PC-3 (cell line): Measurements from ENCODE around the gene HES7. TPM values are rescaled to one million over a fixed set of nuclear protein-coding genes. Genes with fewer than 3 reads are reported as not detected.

Source experiments
- ATAC-seq: fragments of 200-7000 bp; cut with Tn5 transposase; 2 replicates; pipeline ENCODE4 v1.9.1; 2020; ENCODE audit warnings: mild to moderate bottlenecking, moderate library complexity
- BruUV-seq: library from RNA; stranded (reverse); fragments of 400-500 nt; replicated peaks from 2 replicates; lab custom pipeline; 2021; lab: Mats Ljungman, UMichigan
- CTCF ChIA-PET: fragments of 300-600 bp; sonication (Branson Sonifier 250); formaldehyde crosslinking; loops from one replicate; lab custom pipeline; 2022; ENCODE audit warnings: antibody characterized with exemption; lab: Charles Lee
- POLR2A ChIA-PET: fragments of 300-600 bp; sonication (Branson Sonifier 250); formaldehyde crosslinking; loops from one replicate; lab custom pipeline; 2022; ENCODE audit warnings: antibody characterized with exemption; ENCODE audit not compliant: unreplicated experiment; lab: Charles Lee
- DNase-seq: peaks from one replicate; pipeline ENCODE4 v3.0.0-alpha.2; 2015
- H2AFZ ChIP-seq: fragments of 300-600 bp; sonication (generic); 2 replicates; pipeline ENCODE4 v1.6.0; 2016; ENCODE audit warnings: antibody characterized with exemption, low read length
- H3F3A ChIP-seq: fragments of 300-600 bp; sonication (generic); one replicate; pipeline ENCODE4 v1.6.0; 2017; ENCODE audit warnings: antibody characterized with exemption, low read length, control low read depth, mild to moderate bottlenecking; ENCODE audit not compliant: unreplicated experiment
- H3K27ac ChIP-seq: fragments of 300-600 bp; sonication (generic); 2 replicates; pipeline ENCODE4 v1.5.1; 2016; ENCODE audit warnings: mild to moderate bottlenecking, low read length
- H3K27me3 ChIP-seq: fragments of 300-600 bp; sonication (generic); 2 replicates; pipeline ENCODE4 v1.6.1; 2016; ENCODE audit warnings: low read length, mixed read lengths
- H3K36me3 ChIP-seq: fragments of 300-600 bp; sonication (generic); 2 replicates; pipeline ENCODE4 v1.6.1; 2016; ENCODE audit warnings: low read depth, mixed run types, low read length, mixed read lengths
- H3K4me1 ChIP-seq: fragments of 300-600 bp; sonication (generic); 2 replicates; pipeline ENCODE4 v1.5.1; 2016; ENCODE audit warnings: low read length; ENCODE audit not compliant: insufficient read depth
- H3K4me2 ChIP-seq: fragments of 300-600 bp; sonication (generic); 2 replicates; pipeline ENCODE4 v1.6.0; 2016; ENCODE audit warnings: low read length
- H3K4me3 ChIP-seq: fragments of 300-600 bp; sonication (generic); 2 replicates; pipeline ENCODE4 v1.5.1; 2016; ENCODE audit warnings: mild to moderate bottlenecking, low read length, mixed read lengths
- H3K79me2 ChIP-seq: fragments of 300-600 bp; sonication (generic); 2 replicates; pipeline ENCODE4 v1.6.1; 2017; ENCODE audit warnings: low read length, mixed read lengths
- H3K9ac ChIP-seq: fragments of 300-600 bp; sonication (generic); 2 replicates; pipeline ENCODE4 v1.6.0; 2016; ENCODE audit warnings: mild to moderate bottlenecking, low read length
- H3K9me2 ChIP-seq: fragments of 300-600 bp; sonication (generic); replicated peaks from 2 replicates; pipeline ENCODE4 v1.6.1; 2016; ENCODE audit warnings: mixed run types, low read length, mixed read lengths
- H3K9me3 ChIP-seq: fragments of 300-600 bp; sonication (generic); 2 replicates; pipeline ENCODE4 v1.6.1; 2016; ENCODE audit warnings: low read length, mixed read lengths
- H4K20me1 ChIP-seq: fragments of 300-600 bp; sonication (generic); 2 replicates; pipeline ENCODE4 v1.6.1; 2016; ENCODE audit warnings: low read length, mixed read lengths
- EZH2 ChIP-seq: fragments of 300-600 bp; sonication (generic); IDR thresholded peaks from one replicate; pipeline ENCODE4 v1.6.1; 2017; ENCODE audit warnings: antibody characterized with exemption, mild to moderate bottlenecking, low read length; ENCODE audit not compliant: unreplicated experiment
- EZH2phosphoT487 ChIP-seq: fragments of 300-600 bp; sonication (generic); IDR thresholded peaks from 2 replicates; pipeline ENCODE4 v1.6.1; 2018; ENCODE audit warnings: mild to moderate bottlenecking, antibody characterized with exemption, low read length, borderline replicate concordance
- intact Hi-C: fragments of 100-400 bp; cut with micrococcal nuclease; formaldehyde crosslinking; loops from 2 replicates; pipeline ENCODE4 v1.9.0; 2023
- microRNA-seq: library from miRNA; unstranded; fragments of <30 nt; microRNA quantifications from one replicate; pipeline ENCODE4 v1.1.0, GENCODE V29; 2020; ENCODE audit not compliant: unreplicated experiment
- total RNA-seq: library from RNA; depleted of rRNA; stranded (reverse); fragments of >200 nt; gene quantifications from 2 replicates; pipeline ENCODE4 v1.2.3, GENCODE V29; 2014; rRNA removed
- TF ChIP-seq, protein P1 (sequence below): fragments of 300-600 bp; sonication (generic); conservative IDR thresholded peaks from 2 replicates; pipeline ENCODE4 v1.5.1; 2017; ENCODE audit warnings: antibody characterized with exemption, low read depth, mild to moderate bottlenecking, low read length

HES7 gene
- total RNA-seq, 1 experiment from 2014 or later: not detected

DNA sequence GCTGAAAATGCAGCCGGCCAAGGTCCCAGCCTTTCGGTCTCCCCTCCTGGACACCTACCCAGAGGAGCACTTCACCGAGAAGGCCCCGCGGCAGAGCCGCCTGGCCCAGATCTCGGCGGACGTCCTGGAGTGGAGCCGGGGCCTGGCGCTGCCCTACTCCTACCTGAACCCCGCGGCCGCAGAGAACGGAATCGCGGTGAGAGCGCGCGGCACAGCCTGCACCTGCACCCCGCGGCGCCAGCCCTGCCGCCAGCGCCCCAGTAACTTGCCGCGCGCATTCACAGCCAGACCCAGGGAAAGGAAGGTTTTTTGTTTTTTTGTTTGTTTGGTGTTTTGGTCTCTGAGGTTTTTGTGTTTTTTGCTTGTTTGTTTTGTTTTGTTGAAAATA, 51.6 kb downstream of the HES7 start:
- Histone ChIP-seq H3K4me3 (peak overlapping the region; percentile 47), H3F3A (no peaks in the 10 kb centered on the region), H3K36me3 (no peaks in the 10 kb centered on the region), H3K79me2 (no peaks in the 10 kb centered on the region), H3K4me2 (peak overlapping the region; percentile 74), H3K9me3 (no peaks in the 10 kb centered on the region), H3K4me1 (peaks cover 4% of the 10 kb centered on the region; the same call in 1 of the 2 replicates), H3K9me2 (no peaks in the 10 kb centered on the region), H2AFZ (peak overlapping the region; percentile 65; the same call in 1 of the 2 replicates), H3K27me3 (peaks cover 30% of the 10 kb centered on the region), H3K9ac (no peak overlapping the region), H4K20me1 (no peaks in the 10 kb centered on the region), H3K27ac (no peak overlapping the region)
- POLR2A ChIA-PET: no interaction called here
- CTCF ChIA-PET: no interaction called here
- no peak for DNase-seq
- TF ChIP-seq EZH2phosphoT487 (no peak), EZH2 (no peak)
- TF ChIP-seq, protein P1, sequence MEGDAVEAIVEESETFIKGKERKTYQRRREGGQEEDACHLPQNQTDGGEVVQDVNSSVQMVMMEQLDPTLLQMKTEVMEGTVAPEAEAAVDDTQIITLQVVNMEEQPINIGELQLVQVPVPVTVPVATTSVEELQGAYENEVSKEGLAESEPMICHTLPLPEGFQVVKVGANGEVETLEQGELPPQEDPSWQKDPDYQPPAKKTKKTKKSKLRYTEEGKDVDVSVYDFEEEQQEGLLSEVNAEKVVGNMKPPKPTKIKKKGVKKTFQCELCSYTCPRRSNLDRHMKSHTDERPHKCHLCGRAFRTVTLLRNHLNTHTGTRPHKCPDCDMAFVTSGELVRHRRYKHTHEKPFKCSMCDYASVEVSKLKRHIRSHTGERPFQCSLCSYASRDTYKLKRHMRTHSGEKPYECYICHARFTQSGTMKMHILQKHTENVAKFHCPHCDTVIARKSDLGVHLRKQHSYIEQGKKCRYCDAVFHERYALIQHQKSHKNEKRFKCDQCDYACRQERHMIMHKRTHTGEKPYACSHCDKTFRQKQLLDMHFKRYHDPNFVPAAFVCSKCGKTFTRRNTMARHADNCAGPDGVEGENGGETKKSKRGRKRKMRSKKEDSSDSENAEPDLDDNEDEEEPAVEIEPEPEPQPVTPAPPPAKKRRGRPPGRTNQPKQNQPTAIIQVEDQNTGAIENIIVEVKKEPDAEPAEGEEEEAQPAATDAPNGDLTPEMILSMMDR: no peak
- BruUV-seq: no TSS peak
- intact Hi-C loops: no loop called here
- ATAC-seq: no peak

DNA sequence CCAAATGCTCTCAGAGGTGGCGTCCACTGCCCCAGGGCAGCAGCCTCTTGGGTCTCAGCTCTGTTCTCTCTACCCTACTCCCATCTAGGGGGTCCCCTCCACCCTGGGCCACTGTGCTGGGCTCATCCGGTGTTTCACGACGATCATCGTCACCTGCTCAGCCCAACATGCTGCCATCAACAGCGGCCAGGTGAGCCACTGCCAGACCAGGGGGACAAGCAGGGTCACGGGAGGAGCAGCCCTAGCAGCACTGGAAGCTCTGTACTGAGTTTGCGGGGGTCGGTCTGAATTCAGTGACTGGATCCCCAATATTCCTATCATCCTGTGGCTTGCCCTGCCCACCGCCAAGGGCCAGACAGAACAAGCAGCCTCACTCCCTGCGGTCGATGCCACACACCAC, 52.4 kb downstream of the HES7 start:
- no peaks in the 10 kb centered on the region for H3F3A ChIP-seq
- H3K79me2 ChIP-seq: no peaks in the 10 kb centered on the region
- H3K27me3 ChIP-seq: peaks cover 30% of the 10 kb centered on the region
- no peak overlapping the region for H3K27ac ChIP-seq
- H3K4me2 ChIP-seq: no peak overlapping the region
- no peaks in the 10 kb centered on the region for H3K36me3 ChIP-seq
- H2AFZ ChIP-seq: no peak overlapping the region
- no peak for ATAC-seq
- ChIA-PET POLR2A (no interaction called here), CTCF (no interaction called here)
- TF ChIP-seq EZH2 (no peak), EZH2phosphoT487 (no peak)
- TF ChIP-seq, protein P1: no peak
- no peaks in the 10 kb centered on the region for H3K9me2 ChIP-seq
- H3K9me3 ChIP-seq: no peaks in the 10 kb centered on the region
- intact Hi-C loops: no loop called here
- H3K4me3 ChIP-seq: no peak overlapping the region
- no peak for DNase-seq
- no peak overlapping the region for H3K9ac ChIP-seq
- no peaks in the 10 kb centered on the region for H4K20me1 ChIP-seq
- peaks cover 12% of the 10 kb centered on the region for H3K4me1 ChIP-seq
- no TSS peak for BruUV-seq

Small RNA genes within 50 kb of the gene (microRNA-seq; reads per million reads assigned to microRNA genes)
- gene MIR4314: not detected
- not detected for gene MIR6883

Other genes starting within 250 kb of the HES7 start
- 102 and 151 TPM in 2 replicates for gene CHD3, start 235.3 kb downstream of the HES7 start, total RNA-seq
- gene RNF227, start 207.8 kb downstream of the HES7 start, total RNA-seq: 0.11 and 0.52 TPM in 2 replicates
- 0.26 and 0.75 TPM in 2 replicates for gene KCNAB3, start 194.2 kb downstream of the HES7 start, total RNA-seq
- gene TRAPPC1, start 192.2 kb downstream of the HES7 start, total RNA-seq: 26.4 and 30.5 TPM in 2 replicates
- gene CNTROB, start 191.9 kb downstream of the HES7 start, total RNA-seq: 27.5 and 40.5 TPM in 2 replicates
- gene GUCY2D, start 121.5 kb downstream of the HES7 start, total RNA-seq: 0.12 TPM in 1 of 2 replicates, not detected in the other
- gene ALOX15B, start 85.0 kb downstream of the HES7 start, total RNA-seq: not detected in 2 replicates
- 0.55 and 1.2 TPM in 2 replicates for gene ALOX12B, start 36.4 kb downstream of the HES7 start, total RNA-seq
- 1.4 and 3.6 TPM in 2 replicates for gene ALOXE3, start 5.6 kb downstream of the HES7 start, total RNA-seq
- 25.0 and 47.2 TPM in 2 replicates for gene PER1, start 28.3 kb upstream of the HES7 start, total RNA-seq
- 5.0 and 18.0 TPM in 2 replicates for gene VAMP2, start 38.8 kb upstream of the HES7 start, total RNA-seq
- 19.0 and 26.6 TPM in 2 replicates for gene TMEM107, start 52.3 kb upstream of the HES7 start, total RNA-seq
- 5.9 and 7.3 TPM in 2 replicates for gene BORCS6, start 66.1 kb upstream of the HES7 start, total RNA-seq
- 72.3 and 82.9 TPM in 2 replicates for gene AURKB, start 86.5 kb upstream of the HES7 start, total RNA-seq
- gene CTC1, start 124.0 kb upstream of the HES7 start, total RNA-seq: 7.8 and 8.4 TPM in 2 replicates
- 29.0 and 59.6 TPM in 2 replicates for gene PFAS, start 125.2 kb upstream of the HES7 start, total RNA-seq
- gene RANGRF, start 164.6 kb upstream of the HES7 start, total RNA-seq: 18.0 and 22.8 TPM in 2 replicates
- gene SLC25A35, start 171.3 kb upstream of the HES7 start, total RNA-seq: 1.6 and 2.3 TPM in 2 replicates
- not detected in 2 replicates for gene ARHGEF15, start 186.1 kb upstream of the HES7 start, total RNA-seq
- gene ODF4, start 215.7 kb upstream of the HES7 start, total RNA-seq: not detected in 2 replicates